ENCODE data around the gene MAPK11.

MAPK11 gene

GRCh38 chr22:50264104-50264745 lies 6.0 kb downstream of the MAPK11 start:
- H4K20me1 ChIP-seq (ENCODE audit: insufficient read depth, low read length), result no peaks in the 10 kb centered on the region
- H3K36me3 ChIP-seq (replicated peaks; ENCODE audit: low read depth, low read length), result no peaks in the 10 kb centered on the region
- no peak overlapping the region for H3K27ac ChIP-seq (ENCODE audit: low read length)
- no peak for TF ChIP-seq EZH2phosphoT487 (IDR thresholded peaks at IDR 0.05; ENCODE audit: low read depth)
- TF ChIP-seq CTCF (IDR thresholded peaks at IDR 0.05; ENCODE audit: low read depth, low read length), result no peak
- H3K4me3 ChIP-seq (ENCODE audit: low read length), result no peak overlapping the region
- peaks cover 22% of the 10 kb centered on the region for H3K4me1 ChIP-seq (ENCODE audit: low read length)
- H3K9me3 ChIP-seq (ENCODE audit: insufficient read depth, low read length), result no peaks in the 10 kb centered on the region
- H3K4me2 ChIP-seq (ENCODE audit: low read length), result no peak overlapping the region
- H3K9ac ChIP-seq (ENCODE audit: low read length), result no peak overlapping the region
- H2AFZ ChIP-seq (ENCODE audit: low read depth, low read length), result no peak overlapping the region
- no peaks in the 10 kb centered on the region for H3K27me3 ChIP-seq (ENCODE audit: low read depth, low read length)
- peaks cover 17% of the 10 kb centered on the region for H3K79me2 ChIP-seq (ENCODE audit: low read length)

- Histone ChIP-seq H3K9ac (ENCODE audit: low read length) (no peak overlapping the region), H3K79me2 (ENCODE audit: low read length) (peaks cover 18% of the 10 kb centered on the region), H3K4me3 (ENCODE audit: low read length) (no peak overlapping the region), H3K27me3 (ENCODE audit: low read depth, low read length) (no peaks in the 10 kb centered on the region), H3K4me2 (ENCODE audit: low read length) (0 out of 2 replicates have a peak overlapping the region, but pooled peaks have one; percentile 73), H2AFZ (ENCODE audit: low read depth, low read length) (no peak overlapping the region), H3K9me3 (ENCODE audit: insufficient read depth, low read length) (no peaks in the 10 kb centered on the region), H3K27ac (ENCODE audit: low read length) (no peak overlapping the region), H3K4me1 (ENCODE audit: low read length) (peaks cover 21% of the 10 kb centered on the region), H3K36me3 (replicated peaks; ENCODE audit: low read depth, low read length) (no peaks in the 10 kb centered on the region), H4K20me1 (ENCODE audit: insufficient read depth, low read length) (no peaks in the 10 kb centered on the region)
- no peak for TF ChIP-seq EZH2phosphoT487 (IDR thresholded peaks at IDR 0.05; ENCODE audit: low read depth)
- no peak for TF ChIP-seq CTCF (IDR thresholded peaks at IDR 0.05; ENCODE audit: low read depth, low read length)
These were observed 7.1 kb downstream of the MAPK11 start for GRCh38 chr22:50262973-50263617.

GRCh38 chr22:50262460-50262911 lies 7.7 kb downstream of the MAPK11 start:
- H3K9ac ChIP-seq (ENCODE audit: low read length), result peak overlapping the region; percentile 91; the same call in 1 of the 2 replicates

More at GRCh38 chr22:50262460-50262911, 7.7 kb downstream of the MAPK11 start:
- H3K4me3 ChIP-seq (ENCODE audit: low read length), result peak overlapping the region; percentile 97
- no peak overlapping the region for H2AFZ ChIP-seq (ENCODE audit: low read depth, low read length)
- no peaks in the 10 kb centered on the region for H3K27me3 ChIP-seq (ENCODE audit: low read depth, low read length)
- peaks cover 18% of the 10 kb centered on the region for H3K79me2 ChIP-seq (ENCODE audit: low read length)
- no peaks in the 10 kb centered on the region for H3K36me3 ChIP-seq (replicated peaks; ENCODE audit: low read depth, low read length)
- H3K4me1 ChIP-seq (ENCODE audit: low read length), result peaks cover 21% of the 10 kb centered on the region
- H3K27ac ChIP-seq (ENCODE audit: low read length), result no peak overlapping the region
- no peak for TF ChIP-seq EZH2phosphoT487 (IDR thresholded peaks at IDR 0.05; ENCODE audit: low read depth)
- no peak for TF ChIP-seq CTCF (IDR thresholded peaks at IDR 0.05; ENCODE audit: low read depth, low read length)
- peak overlapping the region; percentile 73 for H3K4me2 ChIP-seq (ENCODE audit: low read length)
- H4K20me1 ChIP-seq (ENCODE audit: insufficient read depth, low read length), result no peaks in the 10 kb centered on the region
- H3K9me3 ChIP-seq (ENCODE audit: insufficient read depth, low read length), result no peaks in the 10 kb centered on the region

Data from OCI-LY3 (cell line).